ENCODE data around the gene SRSF12.

DNA sequence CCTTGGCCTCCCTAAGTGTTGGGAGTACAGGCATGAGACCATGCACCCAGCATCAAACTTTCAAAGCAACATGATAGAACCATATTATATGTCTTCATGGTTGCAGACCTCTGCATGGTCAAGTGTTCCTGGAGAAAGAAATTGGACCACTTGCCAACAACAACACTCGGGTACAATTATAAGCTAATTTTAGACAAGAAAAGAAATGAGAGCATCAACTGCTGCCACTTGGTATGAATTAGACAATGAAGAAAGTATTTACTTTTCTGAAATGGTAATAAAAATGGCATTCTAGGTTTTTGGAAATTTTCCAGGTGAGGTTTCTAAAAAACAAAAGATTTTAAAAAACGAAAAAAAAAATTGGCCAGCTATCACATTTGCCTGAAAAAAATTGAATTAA is 20.3 kb upstream of the SRSF12 start:
- TF ChIP-seq POLR2A (IDR thresholded peaks at IDR 0.05) (no peak), CTCF (IDR thresholded peaks at IDR 0.05) (no peak), POLR2AphosphoS5 (IDR thresholded peaks at IDR 0.05) (no peak)

Measured in sigmoid colon (tissue), 4 donors.